ENCODE measurements around the gene USP3.

The USP3 gene

GRCh38 chr15:63513271-63513670 lies 8.9 kb downstream of the USP3 start:
- Histone ChIP-seq H3K36me3 (ENCODE audit: insufficient read depth, low read length) (no peaks in the 10 kb centered on the region), H3K27me3 (ENCODE audit: insufficient read depth, low read length, poor library complexity, severe bottlenecking) (no peaks in the 10 kb centered on the region), H3F3A (ENCODE audit: low read depth) (peaks cover 5% of the 10 kb centered on the region; the same call in 1 of the 2 replicates), H2AFZ (ENCODE audit: low read length) (no peak overlapping the region), H3K4me1 (ENCODE audit: insufficient read depth, low read length, poor library complexity, severe bottlenecking) (peaks cover 69% of the 10 kb centered on the region), H4K20me1 (ENCODE audit: insufficient read depth, low read length, poor library complexity, severe bottlenecking) (peaks cover 99% of the 10 kb centered on the region), H3K79me2 (ENCODE audit: insufficient read depth, low read length) (peaks cover 100% of the 10 kb centered on the region), H3K9me2 (replicated peaks; ENCODE audit: low read depth, low read length) (no peaks in the 10 kb centered on the region), H3K9ac (ENCODE audit: low read depth, low read length, poor library complexity, severe bottlenecking) (no peak overlapping the region), H3K4me3 (ENCODE audit: low read length, poor library complexity, severe bottlenecking) (no peak overlapping the region), H3K9me3 (ENCODE audit: insufficient read depth, low read depth, low read length) (no peaks in the 10 kb centered on the region), H3K4me2 (ENCODE audit: low read depth, low read length, poor library complexity, severe bottlenecking) (peak overlapping the region; percentile 39)
- TF ChIP-seq CTCF (conservative IDR thresholded peaks at IDR 0.05; ENCODE audit: low read length) (no peak), EZH2phosphoT487 (IDR thresholded peaks at IDR 0.05; ENCODE audit: borderline replicate concordance) (no peak)

- Histone ChIP-seq H3K9me2 (replicated peaks; ENCODE audit: low read depth, low read length) (no peaks in the 10 kb centered on the region), H3K9ac (ENCODE audit: low read depth, low read length, poor library complexity, severe bottlenecking) (no peak overlapping the region), H3K9me3 (ENCODE audit: insufficient read depth, low read depth, low read length) (no peaks in the 10 kb centered on the region), H3K4me3 (ENCODE audit: low read length, poor library complexity, severe bottlenecking) (no peak overlapping the region), H3K4me2 (ENCODE audit: low read depth, low read length, poor library complexity, severe bottlenecking) (peak overlapping the region; percentile 39), H2AFZ (ENCODE audit: low read length) (no peak overlapping the region), H4K20me1 (ENCODE audit: insufficient read depth, low read length, poor library complexity, severe bottlenecking) (peaks cover 99% of the 10 kb centered on the region), H3K4me1 (ENCODE audit: insufficient read depth, low read length, poor library complexity, severe bottlenecking) (peaks cover 64% of the 10 kb centered on the region), H3K79me2 (ENCODE audit: insufficient read depth, low read length) (peaks cover 100% of the 10 kb centered on the region), H3K36me3 (ENCODE audit: insufficient read depth, low read length) (no peaks in the 10 kb centered on the region), H3K27me3 (ENCODE audit: insufficient read depth, low read length, poor library complexity, severe bottlenecking) (no peaks in the 10 kb centered on the region), H3F3A (ENCODE audit: low read depth) (peaks cover 5% of the 10 kb centered on the region; the same call in 1 of the 2 replicates)
- no peak for TF ChIP-seq EZH2phosphoT487 (IDR thresholded peaks at IDR 0.05; ENCODE audit: borderline replicate concordance)
- no peak for TF ChIP-seq CTCF (conservative IDR thresholded peaks at IDR 0.05; ENCODE audit: low read length)
These were observed 9.3 kb downstream of the USP3 start for GRCh38 chr15:63513728-63514127.

- peak overlapping the region; percentile 39 for H3K4me2 ChIP-seq (ENCODE audit: low read depth, low read length, poor library complexity, severe bottlenecking)
- H3K9me2 ChIP-seq (replicated peaks; ENCODE audit: low read depth, low read length): no peaks in the 10 kb centered on the region
- peaks cover under 1% of the 10 kb centered on the region; the same call in 1 of the 2 replicates for H3F3A ChIP-seq (ENCODE audit: low read depth)
- peaks cover 98% of the 10 kb centered on the region for H4K20me1 ChIP-seq (ENCODE audit: insufficient read depth, low read length, poor library complexity, severe bottlenecking)
- peaks cover 100% of the 10 kb centered on the region for H3K79me2 ChIP-seq (ENCODE audit: insufficient read depth, low read length)
- TF ChIP-seq EZH2phosphoT487 (IDR thresholded peaks at IDR 0.05; ENCODE audit: borderline replicate concordance): no peak
- TF ChIP-seq CTCF (conservative IDR thresholded peaks at IDR 0.05; ENCODE audit: low read length): no peak
- H3K9ac ChIP-seq (ENCODE audit: low read depth, low read length, poor library complexity, severe bottlenecking): no peak overlapping the region
- H3K27me3 ChIP-seq (ENCODE audit: insufficient read depth, low read length, poor library complexity, severe bottlenecking): no peaks in the 10 kb centered on the region
- H3K4me3 ChIP-seq (ENCODE audit: low read length, poor library complexity, severe bottlenecking): peak overlapping the region; percentile 32
- H3K4me1 ChIP-seq (ENCODE audit: insufficient read depth, low read length, poor library complexity, severe bottlenecking): peaks cover 56% of the 10 kb centered on the region
- H3K36me3 ChIP-seq (ENCODE audit: insufficient read depth, low read length): no peaks in the 10 kb centered on the region
- H2AFZ ChIP-seq (ENCODE audit: low read length): no peak overlapping the region
- H3K9me3 ChIP-seq (ENCODE audit: insufficient read depth, low read depth, low read length): no peaks in the 10 kb centered on the region
These were observed 10.1 kb downstream of the USP3 start for GRCh38 chr15:63514531-63514943.
